Hepatocyte (in vitro differentiated cells): ENCODE data around the gene PGPEP1.

Experiments
- CTCF ChIP-seq: fragments of 200-600 bp; sonication (generic); IDR thresholded peaks from 2 replicates; pipeline ENCODE4 v1.5.1; 2016; ENCODE audit warnings: antibody characterized with exemption, mild to moderate bottlenecking; ENCODE audit not compliant: poor library complexity
- EZH2phosphoT487 ChIP-seq: fragments of 200-600 bp; sonication (generic); IDR thresholded peaks from one replicate; pipeline ENCODE4 v1.6.1; 2018; ENCODE audit warnings: antibody characterized with exemption, mild to moderate bottlenecking, low read depth, moderate library complexity; ENCODE audit not compliant: unreplicated experiment, severe bottlenecking

GRCh38 chr19:18317961-18318800 is 22.2 kb upstream of the PGPEP1 start:
- no peak for TF ChIP-seq CTCF
- no peak for TF ChIP-seq EZH2phosphoT487
